Endothelial cell of umbilical vein (primary cell): ENCODE measurements around the gene LMF1. TPM values are rescaled to one million over a fixed set of nuclear protein-coding genes. Genes with fewer than 3 reads are reported as not detected.

Experiments used
- BruUV-seq: library from RNA; stranded (reverse); fragments of 400-500 nt; replicated peaks from 2 replicates; lab custom pipeline; 2021; lab: Mats Ljungman, UMichigan
- CTCF ChIA-PET: fragments of 300-600, 350-600 bp; sonication (Branson Sonifier 250); formaldehyde crosslinking; loops from one replicate; lab custom pipeline; 2021; ENCODE audit warnings: antibody characterized with exemption, inconsistent platforms; lab: Charles Lee
- POLR2A ChIA-PET: fragments of 300-600, 350-600 bp; sonication (Branson Sonifier 250); formaldehyde crosslinking; loops from one replicate; lab custom pipeline; 2021; ENCODE audit warnings: antibody characterized with exemption, inconsistent platforms; lab: Charles Lee
- DNase-seq: peaks from one replicate; pipeline ENCODE4 v3.0.0-alpha.2; 2011; ENCODE audit warnings: low read depth, low spot score
- FAIRE-seq: peaks from 2 replicates; lab custom pipeline; 2011; peaks lifted over from hg19 to GRCh38; lab: Jason Lieb, UNC
- H2AFZ ChIP-seq: 2 replicates; pipeline ENCODE4 v1.6.0; 2012; ENCODE audit warnings: low read depth, low read length, control low read depth, inconsistent platforms
- H3K27ac ChIP-seq: 2 replicates; pipeline ENCODE4 v1.5.1; 2011; ENCODE audit warnings: low read depth, mild to moderate bottlenecking, control low read depth, low read length, moderate library complexity; ENCODE audit not compliant: insufficient read depth
- H3K27me3 ChIP-seq, 2 experiments: 2 replicates each; pipeline versions ENCODE4 v1.6.0 to v1.6.1; 2011; ENCODE audit warnings: low read length in 2 of 2, mixed read lengths in 1 of 2; ENCODE audit not compliant: control insufficient read depth in 2 of 2, insufficient read depth in 2 of 2
- H3K36me3 ChIP-seq, 2 experiments: 2 replicates in 1 of 2; 3 replicates in 1 of 2; pipeline ENCODE4 v1.5.1; 2011; ENCODE audit warnings: low read length in 2 of 2, mild to moderate bottlenecking in 1 of 2, moderate library complexity in 1 of 2; ENCODE audit not compliant: control insufficient read depth in 2 of 2, insufficient read depth in 2 of 2; ENCODE audit errors: extremely low read depth in 1 of 2
- H3K4me1 ChIP-seq: 3 replicates; pipeline ENCODE4 v1.5.1; 2011; ENCODE audit warnings: mild to moderate bottlenecking, low read length; ENCODE audit not compliant: control insufficient read depth, insufficient read depth; ENCODE audit errors: extremely low read depth
- H3K4me2 ChIP-seq: 2 replicates; pipeline ENCODE4 v1.6.1; 2011; ENCODE audit warnings: low read length, control low read depth, mixed read lengths; ENCODE audit not compliant: insufficient read depth
- H3K4me3 ChIP-seq, 3 experiments: fragments of 200-600 bp in 1 of 3; sonication (generic), shearing (Covaris generic) in 1 of 3; replicated peaks in 1 of 3; 2 replicates each; pipeline ENCODE4 v1.5.1; 2011 to 2016; ENCODE audit warnings: control low read depth in 3 of 3, low read length in 3 of 3, mild to moderate bottlenecking in 2 of 3, inconsistent platforms in 1 of 3, low read depth in 1 of 3, moderate library complexity in 1 of 3; ENCODE audit not compliant: insufficient read depth in 1 of 3
- H3K79me2 ChIP-seq: 2 replicates; pipeline ENCODE4 v1.6.0; 2012; ENCODE audit warnings: low read length, inconsistent platforms; ENCODE audit not compliant: control insufficient read depth, insufficient read depth
- H3K9ac ChIP-seq: replicated peaks from 2 replicates; pipeline ENCODE3; 2011; ENCODE audit warnings: low read length, control low read depth; ENCODE audit not compliant: insufficient read depth; ENCODE audit errors: extremely low read depth
- H3K9me1 ChIP-seq: replicated peaks from 3 replicates; pipeline ENCODE4 v1.6.0; 2011; ENCODE audit warnings: mild to moderate bottlenecking, low read length; ENCODE audit not compliant: control insufficient read depth, insufficient read depth; ENCODE audit errors: extremely low read depth
- H3K9me3 ChIP-seq: replicated peaks from 2 replicates; pipeline ENCODE4 v1.5.1; 2012; ENCODE audit warnings: low read length, inconsistent platforms; ENCODE audit not compliant: control insufficient read depth, insufficient read depth
- H4K20me1 ChIP-seq: replicated peaks from 2 replicates; pipeline ENCODE3; 2011; ENCODE audit warnings: mild to moderate bottlenecking, low read length; ENCODE audit not compliant: control insufficient read depth, insufficient read depth; ENCODE audit errors: extremely low read depth
- EZH2 ChIP-seq: IDR thresholded peaks from 2 replicates; pipeline ENCODE4 v1.6.1; 2012; ENCODE audit warnings: borderline replicate concordance, low read depth, mild to moderate bottlenecking, moderate library complexity, low read length, inconsistent platforms; ENCODE audit not compliant: severe bottlenecking
- FOS ChIP-seq: IDR thresholded peaks from 2 replicates; pipeline ENCODE4 v1.6.1; 2011; ENCODE audit warnings: mild to moderate bottlenecking, low read length, moderate library complexity, borderline replicate concordance; ENCODE audit not compliant: insufficient read depth
- GATA2 ChIP-seq: IDR thresholded peaks from 2 replicates; pipeline ENCODE4 v1.7.0; 2011; ENCODE audit warnings: low read depth, mild to moderate bottlenecking, moderate library complexity, mixed read lengths, low read length; ENCODE audit not compliant: insufficient read length, insufficient read depth
- JUN ChIP-seq: IDR thresholded peaks from 2 replicates; pipeline ENCODE4 v1.6.1; 2011; ENCODE audit warnings: borderline replicate concordance, low read depth; ENCODE audit not compliant: insufficient read length, insufficient read depth
- MYC ChIP-seq: IDR thresholded peaks from one replicate; pipeline ENCODE4 v1.6.1; 2011; ENCODE audit warnings: mild to moderate bottlenecking, low read depth, low read length
- POLR2A ChIP-seq: IDR thresholded peaks from 2 replicates; pipeline ENCODE4 v1.6.1; 2012; ENCODE audit warnings: low read depth, mild to moderate bottlenecking, control low read depth, low read length
- POLR2AphosphoS5 ChIP-seq: IDR thresholded peaks from 2 replicates; pipeline ENCODE4 v1.6.1; 2012; ENCODE audit warnings: low read depth, mild to moderate bottlenecking, control low read depth, low read length, moderate library complexity; ENCODE audit not compliant: insufficient read depth
- dilution Hi-C: fragments of 300-500 bp; cut with MboI; formaldehyde crosslinking; loops from one replicate; pipeline ENCODE4 v1.15.0; 2019; ENCODE audit warnings: low sequenced_read_pairs; ENCODE audit not compliant: extremely low pct_ligation_motif_present
- intact Hi-C: fragments of 100-400 bp; cut with micrococcal nuclease; formaldehyde crosslinking; loops from one replicate; pipeline ENCODE4 v1.10.0; 2022
- polyA plus RNA-seq, 4 experiments: library from polyadenylated mRNA; depleted of rRNA in 3 of 4; stranded (reverse) in 3 of 4; unstranded in 1 of 4; fragments of >200 nt; gene quantifications; 2 replicates each; pipeline versions ENCODE4 v1.2.1 to v1.2.3, GENCODE V29; 2011 to 2012; ENCODE audit warnings: missing spikeins in 1 of 4
- total RNA-seq: library from RNA; stranded (reverse); gene quantifications from 2 replicates; pipeline ENCODE4 v1.2.3, GENCODE V29; 2021
- TF ChIP-seq, protein P1 (sequence below), 2 donors: IDR thresholded peaks; 1 replicate in 1 of 2; 2 replicates in 1 of 2; pipeline ENCODE4 v1.5.1; 2011; ENCODE audit warnings: low read length in 2 of 2, mild to moderate bottlenecking in 2 of 2, moderate library complexity in 2 of 2, control low read depth in 1 of 2, inconsistent platforms in 1 of 2, low read depth in 1 of 2; ENCODE audit not compliant: insufficient read depth in 1 of 2; ENCODE audit errors: extremely low read depth in 1 of 2
- TF ChIP-seq, protein P2 (sequence below): IDR thresholded peaks from 2 replicates; pipeline ENCODE4 v1.6.1; 2011; ENCODE audit not compliant: insufficient read depth, insufficient read length

Gene LMF1
- total and polyA plus RNA-seq, 2 donors (not counting 3 experiments of a cell fraction or from before 2014, with no cell fraction given) = 17.8 TPM

DNA sequence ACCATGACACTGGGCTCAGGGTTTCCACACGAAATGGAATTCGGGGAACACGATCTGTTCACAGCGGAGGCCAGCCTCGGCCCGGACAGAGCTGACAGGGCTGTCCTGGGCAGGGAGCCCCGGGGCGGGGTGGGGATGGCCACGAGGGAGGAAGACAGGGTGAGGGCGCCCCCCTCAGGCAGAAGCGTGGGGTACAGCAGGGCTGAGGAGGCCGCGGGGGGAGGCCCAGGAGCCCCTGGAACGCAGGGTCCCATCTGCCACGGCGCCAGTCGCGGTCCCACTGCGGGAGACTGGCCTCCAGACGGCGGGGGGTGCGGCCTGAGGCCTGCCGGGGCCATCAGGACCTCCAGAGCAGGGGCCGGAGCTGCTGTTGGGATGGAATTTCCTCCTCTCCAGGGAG is 75.9 kb downstream of the LMF1 start:
- POLR2A ChIA-PET = no interaction called here
- CTCF ChIA-PET = no interaction called here

DNA sequence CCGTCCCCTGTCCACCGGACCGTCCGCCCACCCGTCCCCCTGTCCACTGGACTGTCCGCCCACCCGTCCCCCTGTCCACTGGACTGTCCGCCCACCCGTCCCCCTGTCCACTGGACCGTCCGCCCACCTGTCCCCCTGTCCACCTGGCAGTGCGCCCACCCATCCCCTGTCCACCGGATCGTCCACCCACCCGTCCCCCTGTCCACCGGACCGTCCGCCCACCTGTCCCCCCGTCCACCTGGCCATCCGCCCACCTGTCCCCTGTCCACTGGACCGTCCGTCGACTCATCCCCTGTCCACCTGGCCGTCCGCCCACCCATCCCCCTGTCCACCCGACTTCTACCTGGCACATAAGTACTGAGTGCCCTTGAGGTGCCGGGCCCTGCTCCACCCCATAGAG is 76.6 kb downstream of the LMF1 start:
- Histone ChIP-seq H4K20me1 (no peaks in the 10 kb centered on the region), H3K4me3 (no peak overlapping the region), H3K4me1 (no peaks in the 10 kb centered on the region), H2AFZ (no peak overlapping the region), H3K36me3 (no peaks in the 10 kb centered on the region), H3K4me2 (no peak overlapping the region), H3K27me3 (no peaks in the 10 kb centered on the region), H3K9ac (no peak overlapping the region), H3K79me2 (no peaks in the 10 kb centered on the region), H3K9me1 (no peaks in the 10 kb centered on the region), H3K9me3 (no peaks in the 10 kb centered on the region), H3K27ac (no peak overlapping the region)
- CTCF ChIA-PET = no interaction called here
- dilution Hi-C loops = no loop called here
- intact Hi-C loops = no loop called here
- DNase-seq = no peak
- BruUV-seq = no TSS peak
- no peak for FAIRE-seq
- no peak for TF ChIP-seq JUN
- TF ChIP-seq, protein P1, sequence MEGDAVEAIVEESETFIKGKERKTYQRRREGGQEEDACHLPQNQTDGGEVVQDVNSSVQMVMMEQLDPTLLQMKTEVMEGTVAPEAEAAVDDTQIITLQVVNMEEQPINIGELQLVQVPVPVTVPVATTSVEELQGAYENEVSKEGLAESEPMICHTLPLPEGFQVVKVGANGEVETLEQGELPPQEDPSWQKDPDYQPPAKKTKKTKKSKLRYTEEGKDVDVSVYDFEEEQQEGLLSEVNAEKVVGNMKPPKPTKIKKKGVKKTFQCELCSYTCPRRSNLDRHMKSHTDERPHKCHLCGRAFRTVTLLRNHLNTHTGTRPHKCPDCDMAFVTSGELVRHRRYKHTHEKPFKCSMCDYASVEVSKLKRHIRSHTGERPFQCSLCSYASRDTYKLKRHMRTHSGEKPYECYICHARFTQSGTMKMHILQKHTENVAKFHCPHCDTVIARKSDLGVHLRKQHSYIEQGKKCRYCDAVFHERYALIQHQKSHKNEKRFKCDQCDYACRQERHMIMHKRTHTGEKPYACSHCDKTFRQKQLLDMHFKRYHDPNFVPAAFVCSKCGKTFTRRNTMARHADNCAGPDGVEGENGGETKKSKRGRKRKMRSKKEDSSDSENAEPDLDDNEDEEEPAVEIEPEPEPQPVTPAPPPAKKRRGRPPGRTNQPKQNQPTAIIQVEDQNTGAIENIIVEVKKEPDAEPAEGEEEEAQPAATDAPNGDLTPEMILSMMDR (IDR thresholded peaks at IDR 0.05; ENCODE audit: extremely low read depth in 1 of 2, insufficient read depth in 1 of 2, low read depth in 1 of 2, low read length in 2 of 2) = no peak
- no peak for TF ChIP-seq POLR2AphosphoS5
- no peak for TF ChIP-seq POLR2A
- no peak for TF ChIP-seq GATA2
- TF ChIP-seq FOS = no peak
- no peak for TF ChIP-seq MYC
- TF ChIP-seq, protein P2, sequence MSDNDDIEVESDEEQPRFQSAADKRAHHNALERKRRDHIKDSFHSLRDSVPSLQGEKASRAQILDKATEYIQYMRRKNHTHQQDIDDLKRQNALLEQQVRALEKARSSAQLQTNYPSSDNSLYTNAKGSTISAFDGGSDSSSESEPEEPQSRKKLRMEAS = no peak
- TF ChIP-seq EZH2 = no peak
- POLR2A ChIA-PET = no interaction called here

More for the DNA sequence above, 75.9 kb downstream of the LMF1 start:
- H3K27me3 ChIP-seq = no peaks in the 10 kb centered on the region
- no peak overlapping the region for H3K4me2 ChIP-seq
- dilution Hi-C loops = no loop called here
- FAIRE-seq (no peak), DNase-seq (no peak)
- no peak overlapping the region for H3K9ac ChIP-seq
- H3K27ac ChIP-seq = no peak overlapping the region
- no peaks in the 10 kb centered on the region for H3K9me1 ChIP-seq
- H3K9me3 ChIP-seq = no peaks in the 10 kb centered on the region
- no peaks in the 10 kb centered on the region for H4K20me1 ChIP-seq
- H3K36me3 ChIP-seq = no peaks in the 10 kb centered on the region
- intact Hi-C loops = no loop called here
- no peaks in the 10 kb centered on the region for H3K4me1 ChIP-seq
- H2AFZ ChIP-seq = no peak overlapping the region
- H3K79me2 ChIP-seq = no peaks in the 10 kb centered on the region
- no peak for TF ChIP-seq JUN
- no peak for TF ChIP-seq EZH2
- TF ChIP-seq, protein P1 (IDR thresholded peaks at IDR 0.05; ENCODE audit: extremely low read depth in 1 of 2, insufficient read depth in 1 of 2, low read depth in 1 of 2, low read length in 2 of 2) = no peak
- no peak for TF ChIP-seq GATA2
- TF ChIP-seq MYC = no peak
- BruUV-seq = no TSS peak
- H3K4me3 ChIP-seq = no peak overlapping the region
